H9 (cell line): ENCODE results near the gene IGSF11. TPM values are rescaled to one million over a fixed set of nuclear protein-coding genes. Genes with fewer than 3 reads are reported as not detected.

ENCODE experiments used
- DNase-seq: peaks from one replicate; pipeline ENCODE4 v3.0.0-alpha.2; 2017
- H2AFZ ChIP-seq: one replicate; pipeline ENCODE4 v1.6.1; 2013; ENCODE audit warnings: mild to moderate bottlenecking, low read length, control low read depth, moderate library complexity
- H2AK5ac ChIP-seq: 2 replicates; pipeline ENCODE4 v1.6.1; 2013; ENCODE audit warnings: low read length, control low read depth, mixed read lengths; ENCODE audit not compliant: insufficient read length
- H2BK120ac ChIP-seq: one replicate; pipeline ENCODE4 v1.6.1; 2013; ENCODE audit warnings: low read depth, mild to moderate bottlenecking, low read length, control low read depth, inconsistent platforms; ENCODE audit not compliant: poor library complexity, severe bottlenecking
- H2BK12ac ChIP-seq: 2 replicates; pipeline ENCODE4 v1.6.1; 2013; ENCODE audit warnings: low read length, control low read depth, mixed read lengths, low read depth; ENCODE audit not compliant: insufficient read length
- H2BK15ac ChIP-seq: 2 replicates; pipeline ENCODE4 v1.6.1; 2013; ENCODE audit warnings: low read depth, low read length, control low read depth
- H2BK20ac ChIP-seq: one replicate; pipeline ENCODE4 v1.6.1; 2013; ENCODE audit warnings: low read depth, mild to moderate bottlenecking, low read length, control low read depth, inconsistent platforms; ENCODE audit not compliant: poor library complexity, severe bottlenecking
- H2BK5ac ChIP-seq: 2 replicates; pipeline ENCODE4 v1.6.1; 2013; ENCODE audit warnings: low read length, control low read depth, mixed read lengths; ENCODE audit not compliant: insufficient read length
- H3K14ac ChIP-seq: 2 replicates; pipeline ENCODE4 v1.6.1; 2013; ENCODE audit warnings: low read length, control low read depth; ENCODE audit not compliant: insufficient read depth
- H3K18ac ChIP-seq: 2 replicates; pipeline ENCODE4 v1.6.1; 2013; ENCODE audit warnings: low read depth, mild to moderate bottlenecking, mixed read lengths, low read length, control low read depth; ENCODE audit not compliant: insufficient read length
- H3K23ac ChIP-seq: 2 replicates; pipeline ENCODE4 v1.6.1; 2013; ENCODE audit warnings: low read length, control low read depth, mixed read lengths, low read depth; ENCODE audit not compliant: insufficient read length
- H3K23me2 ChIP-seq: 2 replicates; pipeline ENCODE4 v1.6.1; 2013; ENCODE audit warnings: low read depth, mild to moderate bottlenecking, mixed read lengths, low read length, control low read depth; ENCODE audit not compliant: insufficient read length, poor library complexity, severe bottlenecking
- H3K27ac ChIP-seq: 2 replicates; pipeline ENCODE4 v1.5.1; 2013; ENCODE audit warnings: low read length, control low read depth, mixed read lengths, low read depth; ENCODE audit not compliant: insufficient read length
- H3K27me3 ChIP-seq: 2 replicates; pipeline ENCODE4 v1.6.1; 2013; ENCODE audit warnings: low read length, control low read depth, inconsistent platforms; ENCODE audit not compliant: insufficient read depth
- H3K4ac ChIP-seq: 2 replicates; pipeline ENCODE4 v1.6.1; 2013; ENCODE audit warnings: low read depth, mild to moderate bottlenecking, control low read depth, inconsistent platforms, low read length, moderate library complexity
- H3K4me1 ChIP-seq: 2 replicates; pipeline ENCODE4 v1.6.1; 2013; ENCODE audit warnings: low read length, control low read depth, inconsistent platforms; ENCODE audit not compliant: insufficient read depth
- H3K4me2 ChIP-seq: 2 replicates; pipeline ENCODE4 v1.6.1; 2013; ENCODE audit warnings: low read length, control low read depth, mixed read lengths; ENCODE audit not compliant: insufficient read length, insufficient read depth
- H3K56ac ChIP-seq: 2 replicates; pipeline ENCODE4 v1.6.1; 2013; ENCODE audit warnings: low read depth, mild to moderate bottlenecking, mixed read lengths, low read length, control low read depth; ENCODE audit not compliant: insufficient read length
- H3K79me1 ChIP-seq: 2 replicates; pipeline ENCODE4 v1.6.1; 2013; ENCODE audit warnings: low read depth, mild to moderate bottlenecking, moderate library complexity, low read length, control low read depth, inconsistent platforms; ENCODE audit not compliant: insufficient read depth, poor library complexity, severe bottlenecking
- H3K79me2 ChIP-seq: 2 replicates; pipeline ENCODE4 v1.6.1; 2013; ENCODE audit warnings: low read length, control low read depth, inconsistent platforms; ENCODE audit not compliant: insufficient read depth
- H3K9ac ChIP-seq: 2 replicates; pipeline ENCODE4 v1.6.1; 2013; ENCODE audit warnings: low read length, control low read depth, mixed read lengths; ENCODE audit not compliant: insufficient read length; ENCODE audit errors: extremely low read depth
- H3K9me3 ChIP-seq: one replicate; pipeline ENCODE4 v1.6.1; 2013; ENCODE audit warnings: low read depth, low read length, inconsistent platforms; ENCODE audit not compliant: control insufficient read depth
- H3T11ph ChIP-seq: one replicate; pipeline ENCODE4 v1.6.1; 2013; ENCODE audit warnings: mild to moderate bottlenecking, low read length, control low read depth, inconsistent platforms
- H4K20me1 ChIP-seq: one replicate; pipeline ENCODE4 v1.6.1; 2013; ENCODE audit not compliant: control insufficient read depth, insufficient read length, insufficient read depth
- H4K5ac ChIP-seq: 2 replicates; pipeline ENCODE4 v1.6.1; 2013; ENCODE audit warnings: low read depth, mild to moderate bottlenecking, mixed read lengths, low read length, control low read depth; ENCODE audit not compliant: insufficient read length
- H4K8ac ChIP-seq: replicated peaks from 2 replicates; pipeline ENCODE4 v1.6.1; 2013; ENCODE audit warnings: low read length, control low read depth, mixed read lengths, low read depth; ENCODE audit not compliant: insufficient read length
- H4K91ac ChIP-seq: 2 replicates; pipeline ENCODE4 v1.6.1; 2013; ENCODE audit warnings: low read depth, mild to moderate bottlenecking, moderate library complexity, mixed read lengths, low read length, control low read depth; ENCODE audit not compliant: insufficient read length
- H3K27ac Mint-ChIP-seq, 3 experiments: 2 replicates in 2 of 3; 3 replicates in 1 of 3; pipeline ENCODE4 v1.8.0; 2020 to 2021; ENCODE audit warnings: mixed read lengths in 3 of 3, mild to moderate bottlenecking in 1 of 3, moderate library complexity in 1 of 3
- H3K27me3 Mint-ChIP-seq: 2 replicates; pipeline ENCODE4 v1.8.0; 2021; ENCODE audit warnings: low read depth, mild to moderate bottlenecking, moderate library complexity, mixed read lengths
- H3K36me3 Mint-ChIP-seq, 3 experiments: 2 replicates in 2 of 3; 3 replicates in 1 of 3; pipeline ENCODE4 v1.8.0; 2020 to 2021; ENCODE audit warnings: low read depth in 3 of 3, mixed read lengths in 3 of 3; ENCODE audit not compliant: insufficient read depth in 1 of 3
- H3K4me1 Mint-ChIP-seq, 2 experiments: 2 replicates each; pipeline ENCODE4 v1.8.0; 2020; ENCODE audit warnings: mixed read lengths in 2 of 2
- H3K4me3 Mint-ChIP-seq, 2 experiments: 2 replicates in 1 of 2; 3 replicates in 1 of 2; pipeline ENCODE4 v1.8.0; 2020 to 2021; ENCODE audit warnings: mild to moderate bottlenecking in 2 of 2, mixed read lengths in 2 of 2, moderate library complexity in 1 of 2
- H3K9me3 Mint-ChIP-seq, 2 experiments: 2 replicates in 1 of 2; 3 replicates in 1 of 2; pipeline ENCODE4 v1.8.0; 2020; ENCODE audit warnings: mild to moderate bottlenecking in 2 of 2, mixed read lengths in 2 of 2, moderate library complexity in 1 of 2
- WGBS: extraction: QIAGEN DNeasy Blood & Tissue Kit; methylation state at CpG from one replicate; pipeline ENCODE4 v1.1.7; 2013; ENCODE audit warnings: missing lambda C conversion rate, low lambda C conversion rate, mixed read lengths; ENCODE audit not compliant: insufficient read length; ENCODE audit errors: extremely low coverage; 5-methylcytosine and 5-hydroxymethylcytosine counted together
- total RNA-seq: library from RNA; stranded (reverse); gene quantifications from 2 replicates; pipeline ENCODE4 v1.2.1, GENCODE V29; 2021
- TF ChIP-seq, protein P1 (sequence below): fragments of 200-600 bp; sonication (generic); conservative IDR thresholded peaks from 3 replicates; pipeline ENCODE4 v1.8.0; 2021; ENCODE audit warnings: antibody characterized with exemption, mild to moderate bottlenecking

Gene IGSF11
- total RNA-seq, 1 experiment from 2014 or later: 1.6 TPM

DNA sequence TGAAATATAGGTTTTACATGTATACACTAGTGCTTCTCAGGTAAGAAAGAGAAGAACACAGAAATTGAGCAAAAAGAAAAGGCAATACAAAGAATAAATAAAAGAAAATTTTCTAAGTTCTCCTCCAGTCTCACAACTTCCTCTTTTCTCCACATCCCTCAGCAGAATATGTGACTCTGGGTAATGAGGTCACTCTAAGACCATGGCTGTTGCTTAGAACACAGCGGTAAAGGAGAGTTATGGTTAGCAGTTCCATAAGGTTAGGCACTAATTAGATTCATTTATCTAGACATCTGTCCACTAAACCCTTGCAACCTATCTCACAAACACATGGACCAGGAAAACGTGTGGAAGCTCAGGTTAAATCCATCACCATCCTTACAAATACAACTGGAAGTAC lies 47.9 kb downstream of the IGSF11 start:
- Histone ChIP-seq H3K23me2 (no peaks in the 10 kb centered on the region), H2BK5ac (no peak overlapping the region), H3K27ac (no peak overlapping the region), H3T11ph (no peak overlapping the region), H3K14ac (no peak overlapping the region), H3K27me3 (no peaks in the 10 kb centered on the region), H2BK15ac (no peak overlapping the region), H3K18ac (no peak overlapping the region), H3K9me3 (no peaks in the 10 kb centered on the region), H3K23ac (no peak overlapping the region), H3K4me1 (peaks cover 14% of the 10 kb centered on the region), H4K8ac (no peak overlapping the region), H2BK20ac (no peak overlapping the region), H3K56ac (no peak overlapping the region), H3K79me1 (no peaks in the 10 kb centered on the region), H4K91ac (no peak overlapping the region), H4K20me1 (no peaks in the 10 kb centered on the region), H2AFZ (no peak overlapping the region), H3K79me2 (peaks cover 1% of the 10 kb centered on the region; the same call in 1 of the 2 replicates), H2AK5ac (no peak overlapping the region), H3K4ac (no peak overlapping the region), H4K5ac (no peak overlapping the region), H2BK120ac (no peak overlapping the region), H2BK12ac (no peak overlapping the region), H3K4me2 (no peak overlapping the region), H3K9ac (no peak overlapping the region)
- Mint-ChIP-seq H3K4me3 (no peak overlapping the region), H3K27me3 (no peaks in the 10 kb centered on the region; the same call in 1 of the 2 replicates), H3K4me1 (peaks cover 52 to 62% of the 10 kb centered on the region in 2 experiments), H3K9me3 (no peaks in the 10 kb centered on the region), H3K27ac (no peak overlapping the region), H3K36me3 (no peaks in the 10 kb centered on the region)
- no CpG with 5 or more reads among the region's 2 CpGs for WGBS
- DNase-seq: no peak
- TF ChIP-seq, protein P1, sequence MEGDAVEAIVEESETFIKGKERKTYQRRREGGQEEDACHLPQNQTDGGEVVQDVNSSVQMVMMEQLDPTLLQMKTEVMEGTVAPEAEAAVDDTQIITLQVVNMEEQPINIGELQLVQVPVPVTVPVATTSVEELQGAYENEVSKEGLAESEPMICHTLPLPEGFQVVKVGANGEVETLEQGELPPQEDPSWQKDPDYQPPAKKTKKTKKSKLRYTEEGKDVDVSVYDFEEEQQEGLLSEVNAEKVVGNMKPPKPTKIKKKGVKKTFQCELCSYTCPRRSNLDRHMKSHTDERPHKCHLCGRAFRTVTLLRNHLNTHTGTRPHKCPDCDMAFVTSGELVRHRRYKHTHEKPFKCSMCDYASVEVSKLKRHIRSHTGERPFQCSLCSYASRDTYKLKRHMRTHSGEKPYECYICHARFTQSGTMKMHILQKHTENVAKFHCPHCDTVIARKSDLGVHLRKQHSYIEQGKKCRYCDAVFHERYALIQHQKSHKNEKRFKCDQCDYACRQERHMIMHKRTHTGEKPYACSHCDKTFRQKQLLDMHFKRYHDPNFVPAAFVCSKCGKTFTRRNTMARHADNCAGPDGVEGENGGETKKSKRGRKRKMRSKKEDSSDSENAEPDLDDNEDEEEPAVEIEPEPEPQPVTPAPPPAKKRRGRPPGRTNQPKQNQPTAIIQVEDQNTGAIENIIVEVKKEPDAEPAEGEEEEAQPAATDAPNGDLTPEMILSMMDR: no peak
